HL-60 (cell line): ENCODE measurements around the gene ZNF860.

Experiments used
- CTCF ChIP-seq: IDR thresholded peaks from one replicate; pipeline ENCODE4 v1.5.1; 2011; ENCODE audit warnings: low read length, control low read depth, inconsistent platforms; ENCODE audit not compliant: insufficient read depth
- POLR2AphosphoS5 ChIP-seq: IDR thresholded peaks from 2 replicates; pipeline ENCODE4 v1.6.1; 2012; ENCODE audit warnings: low read depth

GRCh38 chr3:31997500-31997899, 15.9 kb downstream of the ZNF860 start:
- TF ChIP-seq CTCF: no peak
- no peak for TF ChIP-seq POLR2AphosphoS5
